HG02981 (cell line): ENCODE measurements around the gene CDR2L.

ENCODE experiments used
- ATAC-seq: cut with Tn5 transposase; IDR thresholded peaks from one replicate; pipeline ENCODE4 v1.9.1; 2021; ENCODE audit warnings: mild to moderate bottlenecking, moderate library complexity; ENCODE audit not compliant: unreplicated experiment

The CDR2L gene

DNA sequence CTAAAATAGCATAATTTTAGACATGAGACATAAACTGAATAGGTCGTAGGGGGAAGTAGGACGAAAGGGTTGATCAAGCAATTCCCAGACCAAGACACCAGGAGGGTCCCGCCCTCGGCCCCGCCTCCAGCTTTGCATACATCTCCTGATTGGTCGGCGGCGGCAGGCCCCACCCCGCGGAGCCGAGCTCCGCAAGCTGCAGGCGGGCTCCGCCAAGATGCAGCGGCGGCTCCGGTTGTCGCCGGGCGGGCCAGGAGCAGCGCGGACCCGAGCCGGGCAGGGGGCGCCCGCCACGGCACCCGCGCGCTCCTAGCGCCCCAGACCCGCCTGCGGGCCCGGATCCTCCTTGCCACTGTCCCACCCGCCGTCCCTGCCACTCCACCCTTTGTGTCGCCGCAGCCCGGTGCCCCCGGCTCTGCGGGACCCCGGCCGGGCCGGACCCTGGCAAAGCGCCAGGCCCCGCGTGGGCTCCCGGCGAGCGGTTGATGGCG is at the start of gene CDR2L:
Gene CDR2L, plus strand, starts transcription at position 215 of the 491 bp plus-strand sequence. CDS start 412 bp downstream, outside the sequence.
- peak; percentile 91 for ATAC-seq

DNA sequence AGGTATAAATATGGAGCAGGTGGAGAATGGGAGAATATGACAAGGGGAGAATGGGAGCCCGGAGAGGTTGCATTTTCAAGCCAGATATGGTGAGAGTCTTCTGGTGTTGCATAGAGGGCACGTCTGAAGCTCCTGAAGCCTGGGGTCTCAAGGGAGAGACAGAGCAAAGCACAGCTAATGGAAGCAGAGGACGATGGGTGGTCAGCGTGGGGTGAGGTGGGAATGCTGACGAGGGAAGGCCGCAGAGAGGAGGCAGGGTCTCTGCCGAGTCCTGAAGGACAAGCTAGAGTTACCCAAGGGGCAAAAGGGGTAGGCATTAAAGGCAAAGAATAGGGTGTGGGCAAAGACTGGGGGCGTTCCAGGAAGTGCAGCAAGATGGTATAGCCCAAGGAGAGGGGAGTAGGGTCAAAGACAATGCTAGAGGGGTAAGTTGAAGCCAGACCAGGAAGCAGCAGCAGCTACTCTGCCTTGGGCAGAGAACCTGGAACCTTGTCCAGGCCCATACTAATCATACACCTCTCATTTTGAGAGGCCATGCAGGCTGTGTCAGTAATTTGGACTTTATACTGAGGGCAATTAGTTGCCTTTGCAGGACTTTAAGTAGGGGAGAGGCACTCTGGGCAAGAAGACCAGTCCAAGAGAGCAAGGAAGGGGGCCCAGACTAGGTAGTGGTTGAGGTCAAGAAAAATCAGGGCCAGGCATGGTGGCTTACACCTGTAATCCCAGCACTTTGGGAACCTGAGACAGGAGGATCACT is 49.1 kb upstream of the CDR2L start:
- no peak for ATAC-seq

DNA sequence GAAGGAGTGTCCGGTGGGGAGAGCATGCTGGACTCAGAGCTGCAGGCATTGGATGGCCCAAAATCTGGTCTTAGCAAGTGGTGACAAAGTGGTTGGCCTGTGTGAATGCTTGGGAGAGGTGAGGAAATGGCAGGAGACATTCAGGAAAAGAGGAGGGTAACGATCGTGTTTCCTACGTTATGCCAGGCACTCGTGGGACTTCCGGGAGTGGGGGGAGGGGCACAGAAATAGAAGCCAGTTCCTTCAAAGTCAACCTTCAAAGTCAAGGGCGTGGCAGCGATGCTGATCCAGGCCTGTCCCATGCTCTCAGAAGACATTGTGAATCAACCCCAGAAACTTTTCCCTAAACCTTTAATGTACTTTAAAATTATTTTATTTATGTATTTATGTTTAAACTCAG is 47.9 kb upstream of the CDR2L start:
- ATAC-seq: no peak

DNA sequence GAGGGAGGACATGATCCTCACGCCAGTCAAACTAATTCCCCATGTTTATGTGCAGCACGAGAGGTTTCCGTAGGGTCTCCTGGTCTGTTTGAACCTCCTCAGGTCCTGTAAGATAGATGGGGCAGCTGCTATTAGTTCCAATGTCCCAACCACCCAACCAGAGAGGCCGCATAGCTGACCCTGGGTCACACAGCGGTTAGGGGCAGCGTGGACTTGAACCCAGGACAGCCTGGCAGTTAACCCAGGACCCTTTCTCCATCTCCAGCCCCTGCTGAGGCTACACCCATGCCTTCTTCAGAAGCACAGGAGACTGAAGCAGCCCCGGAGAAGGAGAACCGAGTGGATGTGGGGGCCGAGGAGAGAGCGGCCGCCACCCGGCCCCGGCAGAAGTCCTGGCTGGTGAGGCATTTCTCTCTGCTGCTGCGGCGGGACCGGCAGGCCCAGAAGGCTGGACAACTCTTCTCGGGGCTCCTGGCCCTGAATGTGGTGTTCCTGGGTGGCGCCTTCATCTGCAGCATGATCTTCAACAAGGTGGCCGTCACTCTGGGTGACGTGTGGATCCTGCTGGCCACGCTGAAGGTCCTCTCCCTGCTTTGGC is 46.2 kb upstream of the CDR2L start:
- no peak for ATAC-seq

DNA sequence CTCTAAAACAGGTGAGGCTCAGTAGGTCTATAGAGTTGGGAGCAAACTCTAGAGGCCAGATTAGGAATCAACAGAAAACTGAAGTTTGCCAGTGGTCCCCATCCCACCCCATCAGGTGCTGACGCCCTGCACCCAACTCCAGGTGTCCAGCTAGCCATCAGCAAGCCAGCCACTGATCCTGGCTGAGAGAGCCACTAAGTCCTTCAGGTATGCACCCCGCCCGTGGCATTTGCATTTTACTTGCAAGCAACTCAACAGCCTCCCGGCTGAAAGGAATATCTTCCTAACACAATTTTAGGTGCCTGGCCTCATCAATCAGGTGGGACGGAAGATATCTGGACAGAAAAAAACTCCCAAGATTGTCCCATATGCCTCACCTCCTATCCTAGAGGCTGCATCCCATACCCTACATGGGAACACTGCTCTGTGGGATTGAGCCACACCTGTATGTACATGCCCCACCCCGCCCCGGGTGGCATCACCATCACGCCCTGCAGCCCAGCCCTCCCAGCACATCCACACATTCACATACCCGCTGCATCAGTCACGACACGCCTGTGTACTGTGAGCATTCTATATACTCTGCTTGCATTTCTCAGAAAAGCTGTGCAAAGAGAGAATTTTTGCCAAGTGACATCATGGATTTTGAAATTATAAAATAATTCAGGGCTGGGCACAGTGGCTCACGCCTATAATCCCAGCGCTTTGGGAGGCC is 43.5 kb upstream of the CDR2L start:
- ATAC-seq: no peak

DNA sequence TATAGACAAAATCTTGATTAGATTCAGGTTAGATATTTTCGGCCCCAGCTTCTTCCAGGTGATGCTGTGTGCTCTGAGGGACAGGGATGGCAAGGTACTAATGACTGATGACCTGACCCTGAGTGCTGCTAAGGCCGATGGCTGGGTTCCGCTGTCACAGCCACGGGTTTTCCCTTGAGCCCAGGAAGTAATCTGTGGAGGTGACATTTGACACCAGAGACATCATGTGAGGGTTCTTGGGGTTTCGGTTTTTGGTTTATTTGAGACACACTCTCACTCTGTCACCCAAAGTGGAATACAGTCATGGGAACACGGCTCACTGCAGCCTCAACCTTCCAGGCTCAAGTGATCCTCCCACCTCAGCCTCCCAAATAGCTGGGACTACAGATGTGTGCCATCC is 41.9 kb upstream of the CDR2L start:
- no peak for ATAC-seq

DNA sequence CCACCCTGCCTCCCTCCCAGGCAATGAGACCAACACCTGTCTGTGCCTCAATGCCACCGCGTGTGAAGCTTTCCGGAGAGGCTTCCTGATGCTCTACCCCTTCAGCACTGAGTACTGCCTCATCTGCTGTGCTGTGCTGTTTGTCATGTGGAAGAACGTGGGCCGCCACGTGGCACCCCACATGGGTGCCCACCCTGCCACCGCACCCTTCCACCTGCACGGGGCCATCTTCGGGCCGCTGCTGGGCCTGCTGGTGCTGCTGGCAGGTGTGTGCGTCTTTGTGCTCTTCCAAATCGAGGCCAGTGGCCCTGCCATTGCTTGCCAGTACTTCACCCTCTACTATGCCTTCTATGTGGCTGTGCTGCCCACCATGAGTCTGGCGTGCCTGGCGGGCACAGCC is 40.8 kb upstream of the CDR2L start:
- no peak for ATAC-seq

DNA sequence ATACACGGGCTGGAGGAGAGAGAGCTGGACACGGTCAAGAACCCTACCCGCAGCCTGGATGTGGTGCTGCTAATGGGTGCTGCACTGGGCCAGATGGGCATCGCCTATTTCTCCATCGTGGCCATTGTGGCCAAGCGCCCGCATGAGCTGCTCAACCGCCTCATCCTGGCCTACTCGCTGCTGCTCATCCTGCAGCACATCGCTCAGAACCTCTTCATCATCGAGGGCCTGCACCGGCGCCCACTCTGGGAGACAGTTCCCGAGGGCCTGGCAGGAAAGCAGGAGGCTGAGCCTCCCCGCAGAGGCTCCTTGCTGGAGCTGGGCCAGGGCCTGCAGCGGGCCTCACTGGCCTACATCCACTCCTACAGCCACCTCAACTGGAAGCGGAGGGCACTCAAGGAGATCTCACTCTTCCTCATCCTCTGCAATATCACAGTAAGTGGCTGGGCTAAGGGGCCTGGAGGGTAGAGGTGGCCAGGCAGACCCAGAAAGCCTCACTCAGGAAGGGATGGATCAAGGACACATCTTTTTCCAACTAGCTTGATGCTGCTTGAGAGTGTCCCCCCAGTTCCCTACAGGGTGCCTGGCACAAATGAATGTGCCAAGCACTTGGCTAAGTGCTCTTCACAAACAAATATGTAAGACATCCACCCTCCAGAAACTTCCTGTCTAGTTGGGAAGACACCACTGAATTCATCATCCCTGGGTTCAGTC is 40.2 kb upstream of the CDR2L start:
- ATAC-seq: no peak

DNA sequence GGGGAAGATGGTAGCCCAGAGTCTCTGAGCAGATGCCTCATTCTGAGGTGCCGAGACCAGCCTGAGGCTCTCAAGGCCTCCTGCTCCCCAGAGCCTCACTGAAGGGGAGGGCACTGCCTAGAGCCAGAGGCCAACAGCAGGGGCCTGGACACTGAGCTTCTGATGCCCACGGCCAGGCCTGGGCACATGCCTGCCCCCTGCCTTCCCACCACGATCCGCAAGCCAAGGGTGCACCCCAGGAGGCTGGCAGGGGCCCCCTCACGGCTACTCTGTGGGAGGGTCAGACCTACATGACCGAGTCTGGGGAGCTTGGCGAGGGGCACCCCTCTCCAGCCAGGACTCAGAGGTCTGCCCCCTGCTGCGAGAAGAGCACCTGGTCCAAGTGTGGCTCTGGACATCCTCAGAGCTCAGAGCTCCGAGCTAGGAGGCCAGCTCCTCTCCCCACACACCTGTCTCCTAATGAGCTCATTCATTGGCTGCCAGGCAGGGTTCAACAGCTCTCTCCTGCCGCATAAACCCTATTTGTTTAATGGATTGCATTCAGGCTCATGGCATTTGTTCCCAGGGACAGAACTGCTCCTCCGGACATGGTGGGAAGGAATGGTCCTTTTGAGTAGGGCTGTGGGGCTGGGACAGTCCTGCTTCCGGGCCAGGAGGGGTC is 37.8 kb upstream of the CDR2L start:
- ATAC-seq: no peak

DNA sequence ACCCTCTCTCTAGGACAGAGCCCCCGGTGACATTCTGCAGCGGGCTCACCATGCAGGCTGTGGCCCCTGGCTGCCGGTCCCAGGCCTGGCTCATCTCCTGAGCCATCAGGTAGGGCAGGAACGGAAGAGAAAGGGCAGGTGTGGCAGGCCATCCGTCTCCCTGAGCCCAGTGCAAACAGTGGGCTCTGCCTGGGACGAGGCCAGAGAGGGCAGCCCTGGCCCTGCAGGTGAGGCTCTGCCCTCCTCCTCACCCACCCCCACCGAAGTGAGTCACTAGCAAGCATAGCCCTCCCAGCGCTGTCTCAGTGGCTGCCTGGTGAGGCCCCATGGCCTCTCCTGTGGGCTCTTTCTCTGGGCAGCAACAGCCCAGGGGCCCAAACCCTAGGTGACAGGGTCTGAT is 37.2 kb upstream of the CDR2L start:
- no peak for ATAC-seq

DNA sequence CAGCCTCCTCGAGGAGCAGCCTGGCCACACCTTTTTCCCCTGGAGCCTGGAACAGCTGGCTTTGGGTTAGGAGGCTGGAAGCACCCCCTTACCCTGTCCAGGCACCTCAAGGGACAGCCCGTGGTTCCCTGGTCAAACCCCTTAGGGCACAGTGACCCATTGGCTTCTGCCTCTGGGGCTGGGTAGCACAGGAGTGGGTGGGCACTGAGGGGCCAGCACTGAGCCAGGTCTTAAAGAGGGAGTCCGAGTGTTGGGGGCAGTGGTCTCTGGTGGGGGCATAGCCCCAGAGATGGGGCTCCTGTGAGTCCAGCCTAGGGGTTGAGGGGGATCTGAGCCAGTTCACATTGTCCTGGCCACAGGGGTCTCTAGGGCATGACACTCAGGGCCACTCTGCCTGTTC is 36.4 kb upstream of the CDR2L start:
- no peak for ATAC-seq

DNA sequence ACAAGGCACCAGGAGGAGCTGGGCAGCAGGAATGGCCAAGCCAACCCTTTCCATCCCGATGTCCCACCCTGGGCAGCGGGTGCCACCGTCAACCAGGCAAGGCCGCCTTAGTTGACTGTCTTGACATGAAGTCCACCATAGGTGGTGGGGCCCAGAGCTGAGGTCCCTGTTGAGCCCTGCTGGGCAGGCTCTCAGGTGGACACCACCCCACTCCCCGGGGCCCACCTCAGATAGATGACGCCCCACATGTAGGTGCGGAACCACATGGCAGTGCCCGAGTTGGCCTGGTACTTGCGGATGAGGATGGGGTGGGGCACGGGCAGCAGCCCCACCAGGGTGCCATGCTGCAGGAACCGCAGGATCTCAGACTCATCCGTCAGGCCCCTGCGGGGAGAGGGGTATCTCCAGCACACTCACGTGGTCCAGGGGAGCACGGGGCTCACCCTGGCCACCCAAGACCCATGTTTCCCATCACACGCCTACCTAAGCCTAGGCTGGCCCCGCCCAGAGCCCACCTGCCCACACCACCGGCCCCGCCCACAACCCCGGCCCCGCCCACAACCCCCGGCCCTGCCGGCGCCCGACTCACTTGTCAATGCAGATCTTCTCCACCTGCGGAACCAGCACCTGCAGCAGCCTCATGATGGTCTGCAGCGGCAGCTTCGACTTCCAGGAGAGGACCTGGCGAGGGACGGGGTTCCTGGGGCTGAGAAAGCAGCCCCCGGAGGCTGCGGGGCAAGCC is 35.6 kb upstream of the CDR2L start:
- no peak for ATAC-seq

DNA sequence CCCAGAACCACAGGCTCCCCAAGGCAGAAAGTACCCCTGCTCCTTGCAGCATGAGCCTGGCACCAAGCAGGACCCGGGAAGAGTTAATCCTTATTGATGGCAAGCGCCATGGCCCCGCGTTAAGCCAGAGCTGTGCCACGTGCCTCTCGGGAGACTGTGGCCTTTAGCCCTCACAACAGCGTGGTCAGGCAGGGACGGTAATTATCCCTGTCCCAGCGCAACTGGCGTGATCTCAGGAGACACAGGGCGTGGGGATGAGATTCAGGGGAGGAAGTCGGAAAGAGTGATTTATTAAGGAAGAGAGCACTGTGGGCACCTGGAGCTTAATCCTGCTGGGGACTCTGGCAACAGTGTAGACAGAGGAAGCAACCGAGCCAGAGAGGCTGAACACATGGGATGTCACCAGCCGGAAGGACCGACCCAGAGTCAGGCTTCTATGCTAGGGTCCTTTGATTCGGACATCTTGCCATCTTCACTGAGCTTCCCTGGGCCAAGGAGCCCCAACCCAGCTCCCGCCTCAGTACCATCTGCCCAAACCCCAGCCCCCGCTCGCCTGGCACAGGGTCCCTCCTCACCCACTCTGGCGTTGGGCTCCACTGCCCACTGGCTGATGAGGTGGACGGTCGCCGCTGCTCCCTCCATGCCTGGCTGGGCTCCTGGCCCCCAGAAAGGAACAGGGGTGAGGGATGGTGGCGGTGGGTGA is 34.9 kb upstream of the CDR2L start:
- no peak for ATAC-seq

DNA sequence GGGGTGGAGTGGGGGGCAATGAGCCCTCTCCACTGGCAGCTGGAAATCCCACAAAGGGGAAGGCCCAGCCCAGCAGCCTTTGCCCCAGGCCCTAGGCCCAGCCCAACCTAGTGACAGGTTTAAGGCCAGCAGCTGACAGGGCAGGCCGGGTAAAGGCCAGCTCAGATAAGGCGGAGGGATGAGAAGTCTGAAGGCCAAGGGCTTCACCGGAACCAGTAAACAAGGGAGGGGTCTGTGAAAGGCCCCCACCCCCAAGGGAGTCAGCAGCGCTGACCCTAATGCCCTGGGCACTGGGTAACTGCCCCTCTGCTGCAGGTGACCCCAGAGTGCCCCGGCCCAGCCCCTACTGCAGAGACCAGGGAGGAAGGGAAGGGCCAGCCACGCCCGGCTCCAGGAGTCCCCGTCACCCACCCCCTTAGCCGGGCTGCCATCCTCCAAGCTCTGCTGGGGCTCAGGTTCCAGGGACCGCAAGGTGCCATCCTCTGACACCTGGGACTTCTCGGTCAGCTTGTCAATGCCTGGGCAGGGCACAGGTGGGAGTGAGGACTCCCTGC is 34.2 kb upstream of the CDR2L start:
- no peak for ATAC-seq

DNA sequence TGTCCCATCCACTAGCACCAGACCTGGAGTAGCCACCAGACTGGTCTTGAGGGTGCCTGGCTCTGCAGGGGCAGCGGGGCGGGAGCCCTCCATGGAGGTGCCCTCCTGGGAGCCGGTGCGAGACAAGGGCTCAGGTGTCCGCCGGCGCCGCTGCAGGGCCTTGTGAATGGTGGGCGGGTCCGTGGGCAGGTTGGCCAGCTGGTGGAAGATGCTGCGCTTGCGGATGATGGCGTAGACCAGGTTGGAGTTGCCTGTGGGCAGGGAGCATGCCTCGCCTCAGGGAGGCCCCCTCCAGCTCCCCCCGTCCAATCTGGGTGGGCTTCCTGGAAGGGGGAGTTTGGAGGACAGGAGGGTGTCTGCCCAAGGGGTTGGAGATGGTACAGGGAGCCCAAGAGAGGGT is 33.3 kb upstream of the CDR2L start:
- no peak for ATAC-seq

DNA sequence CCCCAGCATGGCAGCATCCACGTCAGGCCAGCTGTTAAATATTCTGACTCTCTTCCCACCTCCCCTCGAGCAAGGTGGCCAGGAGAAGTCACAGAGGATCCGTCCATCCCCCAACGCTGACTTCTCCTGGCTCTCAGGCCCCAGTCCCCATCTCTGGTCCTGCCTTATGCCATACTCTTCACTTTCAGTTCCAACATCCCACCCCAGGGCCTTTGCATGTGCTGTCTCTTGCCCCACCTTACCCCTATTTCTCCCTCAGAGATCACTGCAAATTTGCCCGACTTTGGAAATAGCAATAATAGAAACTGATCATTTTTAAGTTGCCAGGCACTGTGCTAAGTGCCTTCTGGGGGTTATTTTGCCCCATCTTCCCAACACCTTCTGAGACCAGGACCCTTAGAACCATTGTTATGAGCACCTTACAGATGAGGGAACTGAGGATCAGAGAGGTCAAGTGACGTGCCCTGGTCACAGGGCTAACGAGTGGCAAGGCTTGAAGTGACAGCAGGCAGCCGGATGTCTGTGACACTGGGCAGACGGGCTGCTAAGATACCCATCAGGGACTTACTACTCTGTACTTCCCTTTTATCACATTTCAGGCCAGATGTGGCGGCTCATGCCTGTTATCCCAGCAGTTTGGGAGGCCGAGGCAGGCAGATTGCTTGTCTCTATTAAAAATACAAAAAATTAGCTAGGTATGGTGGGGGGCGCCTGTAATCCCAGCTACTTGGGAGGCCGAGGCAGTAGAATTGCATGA is 32.6 kb upstream of the CDR2L start:
- no peak for ATAC-seq

DNA sequence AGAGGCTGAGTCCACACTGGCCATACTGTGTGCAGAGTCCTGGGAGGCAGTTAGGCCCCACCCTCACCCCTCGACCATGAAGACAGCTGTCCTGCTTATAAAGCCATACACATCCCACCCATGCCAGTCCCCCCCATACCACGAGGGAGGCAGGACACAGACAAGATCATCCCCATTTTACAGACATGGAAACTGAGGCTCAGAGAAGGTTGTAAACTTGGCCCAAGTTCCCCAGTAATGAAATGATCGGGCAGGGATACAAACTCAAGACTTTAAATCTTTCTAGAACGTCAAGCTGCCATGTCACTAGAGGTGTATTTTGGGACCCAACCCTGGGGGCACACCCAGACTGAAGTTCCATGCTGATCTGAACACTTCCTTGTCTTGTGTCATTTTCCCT is 31.3 kb upstream of the CDR2L start:
- ATAC-seq: no peak

DNA sequence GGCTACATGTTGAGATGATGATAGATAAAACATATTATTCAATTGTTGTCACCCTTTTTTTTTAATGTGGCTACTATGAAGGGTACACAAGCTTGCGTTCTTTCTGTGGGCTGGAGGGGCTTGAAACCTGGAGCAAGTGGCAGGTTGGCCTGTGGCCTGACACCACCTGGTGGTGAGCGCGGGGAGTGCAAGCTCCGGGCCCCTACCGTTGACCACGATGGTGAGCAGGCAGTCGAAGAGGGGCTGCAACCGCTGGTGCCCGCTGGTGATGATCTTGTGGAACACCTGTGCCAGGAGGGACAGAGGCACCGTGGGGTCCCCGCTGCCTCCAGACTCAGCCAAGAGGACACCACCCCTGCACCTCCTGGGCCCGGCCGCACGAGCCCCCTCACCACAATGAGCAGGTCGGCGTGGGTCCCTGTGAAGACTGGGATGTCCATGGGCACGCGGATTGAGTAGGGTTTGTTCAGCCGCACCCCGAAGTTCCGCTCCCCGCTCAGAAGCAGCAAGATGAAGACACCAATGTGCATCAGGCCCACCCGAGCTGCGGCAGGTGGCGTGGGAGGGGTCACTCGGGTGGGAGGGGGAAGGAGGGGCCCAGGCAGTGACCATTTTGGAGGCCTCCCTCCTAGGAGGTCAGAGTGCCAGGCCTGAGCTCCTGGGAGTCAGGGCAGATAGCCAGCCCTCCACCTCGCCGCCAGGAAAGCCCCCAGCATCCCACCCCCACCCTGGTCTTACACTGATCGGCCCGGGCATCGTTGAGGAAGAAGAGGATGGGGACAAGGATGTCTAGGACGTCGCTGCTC is 29.3 kb upstream of the CDR2L start:
- no peak for ATAC-seq
